Liver (tissue), 9 donors: Measurements from ENCODE around the gene CACHD1. TPM values are rescaled to one million over a fixed set of nuclear protein-coding genes. Genes with fewer than 3 reads are reported as not detected.

ENCODE experiments used
- DNase-seq: peaks from one replicate; pipeline ENCODE4 v3.0.0-alpha.2; 2017; ENCODE audit warnings: low spot score
- H3K27ac ChIP-seq, 2 donors: one replicate each; pipeline ENCODE4 v1.7.0; 2013; ENCODE audit warnings: inconsistent platforms in 2 of 2, low read length in 2 of 2, control low read depth in 1 of 2, low read depth in 1 of 2, mild to moderate bottlenecking in 1 of 2
- H3K27me3 ChIP-seq, 4 donors: one replicate each; pipeline versions ENCODE4 v1.6.1 to v1.7.0; 2013; ENCODE audit warnings: low read length in 3 of 4, inconsistent platforms in 1 of 4, mild to moderate bottlenecking in 1 of 4, moderate library complexity in 1 of 4; ENCODE audit not compliant: control insufficient read depth in 4 of 4, insufficient read depth in 4 of 4
- H3K36me3 ChIP-seq, 4 donors: one replicate each; pipeline versions ENCODE4 v1.6.1 to v1.7.0; 2013; ENCODE audit warnings: low read length in 3 of 4, mild to moderate bottlenecking in 3 of 4, low read depth in 1 of 4, moderate library complexity in 1 of 4; ENCODE audit not compliant: control insufficient read depth in 4 of 4, insufficient read depth in 3 of 4
- H3K4me1 ChIP-seq, 4 donors: one replicate each; pipeline versions ENCODE4 v1.6.1 to v1.7.0; 2013; ENCODE audit warnings: low read length in 3 of 4, mild to moderate bottlenecking in 3 of 4, moderate library complexity in 1 of 4; ENCODE audit not compliant: control insufficient read depth in 4 of 4, insufficient read depth in 4 of 4
- H3K4me3 ChIP-seq, 3 donors: one replicate each; pipeline versions ENCODE4 v1.6.1 to v1.7.0; 2013; ENCODE audit warnings: low read length in 3 of 3, control low read depth in 1 of 3, low read depth in 1 of 3, mild to moderate bottlenecking in 1 of 3
- H3K9ac ChIP-seq, 2 donors: one replicate each; pipeline ENCODE4 v1.7.0; 2013; ENCODE audit warnings: low read length in 2 of 2, mild to moderate bottlenecking in 2 of 2, moderate library complexity in 2 of 2, control low read depth in 1 of 2, low read depth in 1 of 2
- H3K9me3 ChIP-seq, 4 donors: one replicate each; pipeline versions ENCODE4 v1.6.1 to v1.7.0; 2013; ENCODE audit warnings: low read length in 3 of 4; ENCODE audit not compliant: control insufficient read depth in 4 of 4
- ATF3 ChIP-seq: IDR thresholded peaks from 2 replicates; pipeline ENCODE4 v1.6.1; 2016; ENCODE audit warnings: antibody characterized with exemption
- HNF4A ChIP-seq, 2 donors: conservative IDR thresholded peaks; 2 replicates each; pipeline ENCODE4 v1.6.1; 2016; ENCODE audit warnings: antibody characterized with exemption in 2 of 2, mild to moderate bottlenecking in 2 of 2
- JUND ChIP-seq, 2 donors: IDR thresholded peaks; 2 replicates each; pipeline ENCODE4 v1.6.1; 2016; ENCODE audit warnings: antibody characterized with exemption in 2 of 2
- MAX ChIP-seq: IDR thresholded peaks from 2 replicates; pipeline ENCODE4 v1.6.1; 2016; ENCODE audit warnings: antibody characterized with exemption
- NR2F2 ChIP-seq: IDR thresholded peaks from 2 replicates; pipeline ENCODE4 v1.6.1; 2016; ENCODE audit warnings: antibody characterized with exemption
- RAD21 ChIP-seq, 2 donors: IDR thresholded peaks; 2 replicates each; pipeline ENCODE4 v1.6.1; 2016; ENCODE audit warnings: antibody characterized with exemption in 2 of 2, mild to moderate bottlenecking in 2 of 2
- SP1 ChIP-seq: IDR thresholded peaks from 2 replicates; pipeline ENCODE4 v1.6.1; 2018; ENCODE audit warnings: antibody characterized with exemption, mild to moderate bottlenecking
- YY1 ChIP-seq: IDR thresholded peaks from 2 replicates; pipeline ENCODE4 v1.6.1; 2016; ENCODE audit warnings: antibody characterized with exemption, mild to moderate bottlenecking
- WGBS: extraction: QIAGEN DNeasy Blood & Tissue Kit; methylation state at CpG from one replicate; pipeline ENCODE4 v1.1.7; 2013; 5-methylcytosine and 5-hydroxymethylcytosine counted together
- polyA plus RNA-seq, 2 donors: library from polyadenylated mRNA; stranded (reverse) in 1 of 2; unstranded in 1 of 2; fragments of 200-250 nt in 1 of 2; fragments of >200 nt in 1 of 2; fragmentation: Nextera tagmentation in 1 of 2; extraction: Ambion mirVana in 1 of 2; gene quantifications; one replicate each; pipeline versions ENCODE4 v1.2.1 to v1.2.3, GENCODE V29; 2013 to 2015
- total RNA-seq, 2 donors: library from RNA; depleted of rRNA; stranded (reverse); fragments of >200 nt; gene quantifications; one replicate each; pipeline ENCODE4 v1.2.3, GENCODE V29; 2014
- TF ChIP-seq, protein P1 (sequence below): IDR thresholded peaks from 2 replicates; pipeline ENCODE4 v1.6.1; 2016; ENCODE audit warnings: antibody characterized with exemption, mild to moderate bottlenecking
- TF ChIP-seq, protein P2 (sequence below): fragments of 150-350 bp; IDR thresholded peaks from 2 replicates; pipeline ENCODE4 v1.5.1; 2017; ENCODE audit warnings: improper control_type of control experiment, low read depth, low read length; ENCODE audit not compliant: missing input control
- donor health status: healthy.
- donor health status: healthy.
- donor health status: healthy.
- donor health status: healthy.
- donor health status: healthy.

The CACHD1 gene
- total and polyA plus RNA-seq, 4 donors: 0.68 to 4.2 (median 2.3) TPM

- no peaks in the 10 kb centered on the region for H3K36me3 ChIP-seq
- no peak overlapping the region for H3K27ac ChIP-seq
- WGBS: 88% methylated on average over 5 of the region's 5 CpGs
- H3K4me3 ChIP-seq: no peak overlapping the region
- TF ChIP-seq, protein P1, sequence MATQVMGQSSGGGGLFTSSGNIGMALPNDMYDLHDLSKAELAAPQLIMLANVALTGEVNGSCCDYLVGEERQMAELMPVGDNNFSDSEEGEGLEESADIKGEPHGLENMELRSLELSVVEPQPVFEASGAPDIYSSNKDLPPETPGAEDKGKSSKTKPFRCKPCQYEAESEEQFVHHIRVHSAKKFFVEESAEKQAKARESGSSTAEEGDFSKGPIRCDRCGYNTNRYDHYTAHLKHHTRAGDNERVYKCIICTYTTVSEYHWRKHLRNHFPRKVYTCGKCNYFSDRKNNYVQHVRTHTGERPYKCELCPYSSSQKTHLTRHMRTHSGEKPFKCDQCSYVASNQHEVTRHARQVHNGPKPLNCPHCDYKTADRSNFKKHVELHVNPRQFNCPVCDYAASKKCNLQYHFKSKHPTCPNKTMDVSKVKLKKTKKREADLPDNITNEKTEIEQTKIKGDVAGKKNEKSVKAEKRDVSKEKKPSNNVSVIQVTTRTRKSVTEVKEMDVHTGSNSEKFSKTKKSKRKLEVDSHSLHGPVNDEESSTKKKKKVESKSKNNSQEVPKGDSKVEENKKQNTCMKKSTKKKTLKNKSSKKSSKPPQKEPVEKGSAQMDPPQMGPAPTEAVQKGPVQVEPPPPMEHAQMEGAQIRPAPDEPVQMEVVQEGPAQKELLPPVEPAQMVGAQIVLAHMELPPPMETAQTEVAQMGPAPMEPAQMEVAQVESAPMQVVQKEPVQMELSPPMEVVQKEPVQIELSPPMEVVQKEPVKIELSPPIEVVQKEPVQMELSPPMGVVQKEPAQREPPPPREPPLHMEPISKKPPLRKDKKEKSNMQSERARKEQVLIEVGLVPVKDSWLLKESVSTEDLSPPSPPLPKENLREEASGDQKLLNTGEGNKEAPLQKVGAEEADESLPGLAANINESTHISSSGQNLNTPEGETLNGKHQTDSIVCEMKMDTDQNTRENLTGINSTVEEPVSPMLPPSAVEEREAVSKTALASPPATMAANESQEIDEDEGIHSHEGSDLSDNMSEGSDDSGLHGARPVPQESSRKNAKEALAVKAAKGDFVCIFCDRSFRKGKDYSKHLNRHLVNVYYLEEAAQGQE: no peak
- peak; percentile 38 to 44 for TF ChIP-seq RAD21 (IDR thresholded peaks at IDR 0.05)
- no peaks in the 10 kb centered on the region for H3K27me3 ChIP-seq
- DNase-seq: no peak
- H3K9me3 ChIP-seq: no peaks in the 10 kb centered on the region
- H3K4me1 ChIP-seq: no peaks in the 10 kb centered on the region
- H3K9ac ChIP-seq: no peak overlapping the region
Observed at GRCh38 chr1:64579767-64580166, 109.8 kb downstream of the CACHD1 start.

DNA sequence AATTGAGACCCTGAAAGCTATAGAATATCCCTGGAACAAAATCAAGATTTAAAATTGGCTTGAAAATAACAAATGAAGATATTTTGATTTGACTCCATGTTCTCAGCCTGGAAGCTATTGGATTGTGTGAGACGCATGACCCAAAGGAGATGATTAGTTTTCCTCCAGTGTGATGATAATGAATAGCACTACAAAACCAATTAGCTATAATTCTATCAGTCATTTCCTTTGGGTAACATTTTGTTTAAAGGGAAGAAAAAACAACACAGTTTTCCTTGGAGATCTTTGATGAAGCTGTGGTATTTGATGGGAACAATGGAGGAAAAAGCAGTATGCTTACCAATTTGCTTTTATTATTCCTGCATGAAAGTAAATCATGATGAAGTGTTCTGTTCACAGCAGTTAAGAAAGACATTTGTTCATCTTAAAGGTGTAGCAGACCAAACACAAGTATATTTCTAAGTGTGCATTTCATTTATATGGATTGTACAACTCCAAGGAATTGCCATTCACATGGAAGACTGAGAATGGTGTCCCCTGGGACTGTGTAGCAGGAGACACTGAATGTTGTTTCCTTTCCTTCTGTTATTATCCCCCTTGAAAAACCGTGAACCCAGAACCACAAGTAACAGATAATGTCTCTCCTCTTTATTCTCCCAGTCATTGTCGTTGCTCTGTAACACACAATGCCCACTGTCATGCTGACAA lies 111.4 kb downstream of the CACHD1 start:
- H3K4me1 ChIP-seq: no peaks in the 10 kb centered on the region
- WGBS: 86% methylated on average over 3 of the region's 3 CpGs
- H3K9ac ChIP-seq: no peak overlapping the region
- no peaks in the 10 kb centered on the region for H3K27me3 ChIP-seq
- DNase-seq: no peak
- H3K27ac ChIP-seq: no peak overlapping the region
- no peaks in the 10 kb centered on the region for H3K9me3 ChIP-seq
- H3K4me3 ChIP-seq: no peak overlapping the region
- H3K36me3 ChIP-seq: no peaks in the 10 kb centered on the region
- TF ChIP-seq YY1: no peak
- TF ChIP-seq, protein P2, sequence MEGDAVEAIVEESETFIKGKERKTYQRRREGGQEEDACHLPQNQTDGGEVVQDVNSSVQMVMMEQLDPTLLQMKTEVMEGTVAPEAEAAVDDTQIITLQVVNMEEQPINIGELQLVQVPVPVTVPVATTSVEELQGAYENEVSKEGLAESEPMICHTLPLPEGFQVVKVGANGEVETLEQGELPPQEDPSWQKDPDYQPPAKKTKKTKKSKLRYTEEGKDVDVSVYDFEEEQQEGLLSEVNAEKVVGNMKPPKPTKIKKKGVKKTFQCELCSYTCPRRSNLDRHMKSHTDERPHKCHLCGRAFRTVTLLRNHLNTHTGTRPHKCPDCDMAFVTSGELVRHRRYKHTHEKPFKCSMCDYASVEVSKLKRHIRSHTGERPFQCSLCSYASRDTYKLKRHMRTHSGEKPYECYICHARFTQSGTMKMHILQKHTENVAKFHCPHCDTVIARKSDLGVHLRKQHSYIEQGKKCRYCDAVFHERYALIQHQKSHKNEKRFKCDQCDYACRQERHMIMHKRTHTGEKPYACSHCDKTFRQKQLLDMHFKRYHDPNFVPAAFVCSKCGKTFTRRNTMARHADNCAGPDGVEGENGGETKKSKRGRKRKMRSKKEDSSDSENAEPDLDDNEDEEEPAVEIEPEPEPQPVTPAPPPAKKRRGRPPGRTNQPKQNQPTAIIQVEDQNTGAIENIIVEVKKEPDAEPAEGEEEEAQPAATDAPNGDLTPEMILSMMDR: no peak
- no peak for TF ChIP-seq HNF4A (conservative IDR thresholded peaks at IDR 0.05)

- Histone ChIP-seq H3K4me1 (no peaks in the 10 kb centered on the region), H3K27ac (no peak overlapping the region), H3K9ac (no peak overlapping the region), H3K36me3 (no peaks in the 10 kb centered on the region), H3K9me3 (no peaks in the 10 kb centered on the region), H3K4me3 (no peak overlapping the region), H3K27me3 (no peaks in the 10 kb centered on the region)
- 86% methylated on average over 4 of the region's 4 CpGs for WGBS
- TF ChIP-seq MAX: no peak
- TF ChIP-seq ATF3: no peak
- no peak for TF ChIP-seq NR2F2
- TF ChIP-seq JUND (IDR thresholded peaks at IDR 0.05): no peak
- TF ChIP-seq SP1: no peak
- DNase-seq: no peak
Observed at GRCh38 chr1:64581843-64582185, 111.9 kb downstream of the CACHD1 start.
